ENCODE results near the gene NCKAP5. TPM values are rescaled to one million over a fixed set of nuclear protein-coding genes. Genes with fewer than 3 reads are reported as not detected.
A peak's percentile ranks its signal among the peaks of the same experiment; 100 is the strongest.

The NCKAP5 gene
- total RNA-seq, 1 donor = not detected

GRCh38 chr2:132804051-132804450, 764.2 kb downstream of the NCKAP5 start:
- DNase-seq (ENCODE audit: low read depth in 2 of 3, low spot score in 2 of 3) = peak in 1 of 3 donors; percentile 1

- DNase-seq (ENCODE audit: low read depth in 2 of 3, low spot score in 2 of 3) = no peak
These were observed 769.9 kb downstream of the NCKAP5 start for GRCh38 chr2:132798341-132798740.

- no peak for DNase-seq (ENCODE audit: low read depth in 2 of 3, low spot score in 2 of 3)
These were observed 770.7 kb downstream of the NCKAP5 start for GRCh38 chr2:132797556-132797955.

- no peak for DNase-seq (ENCODE audit: low read depth in 2 of 3, low spot score in 2 of 3)
These were observed 771.2 kb downstream of the NCKAP5 start for GRCh38 chr2:132797071-132797470.

GRCh38 chr2:132795220-132795619, 773.0 kb downstream of the NCKAP5 start:
- no peak for DNase-seq (ENCODE audit: low read depth in 2 of 3, low spot score in 2 of 3)

GRCh38 chr2:132793532-132793931, 774.7 kb downstream of the NCKAP5 start:
- no peak for DNase-seq (ENCODE audit: low read depth in 2 of 3, low spot score in 2 of 3)

- DNase-seq (ENCODE audit: low read depth in 2 of 3, low spot score in 2 of 3) = no peak
These were observed 778.0 kb downstream of the NCKAP5 start for GRCh38 chr2:132790207-132790785.

- no peak for DNase-seq (ENCODE audit: low read depth in 2 of 3, low spot score in 2 of 3)
These were observed 779.2 kb downstream of the NCKAP5 start for GRCh38 chr2:132789066-132789465.

GRCh38 chr2:132788310-132788838, 779.9 kb downstream of the NCKAP5 start:
- no peak for DNase-seq (ENCODE audit: low read depth in 2 of 3, low spot score in 2 of 3)

- no peak for DNase-seq (ENCODE audit: low read depth in 2 of 3, low spot score in 2 of 3)
These were observed 784.4 kb downstream of the NCKAP5 start for GRCh38 chr2:132783883-132784282.

- DNase-seq (ENCODE audit: low read depth in 2 of 3, low spot score in 2 of 3) = no peak
These were observed 786.0 kb downstream of the NCKAP5 start for GRCh38 chr2:132782176-132782783.

- DNase-seq (ENCODE audit: low read depth in 2 of 3, low spot score in 2 of 3) = no peak
These were observed 787.6 kb downstream of the NCKAP5 start for GRCh38 chr2:132780651-132781050.

- no peak for DNase-seq (ENCODE audit: low read depth in 2 of 3, low spot score in 2 of 3)
These were observed 789.0 kb downstream of the NCKAP5 start for GRCh38 chr2:132779206-132779721.

- DNase-seq (ENCODE audit: low read depth in 2 of 3, low spot score in 2 of 3) = no peak
These were observed 792.0 kb downstream of the NCKAP5 start for GRCh38 chr2:132776287-132776686.

GRCh38 chr2:132774189-132774588, 794.1 kb downstream of the NCKAP5 start:
- no peak for DNase-seq (ENCODE audit: low read depth in 2 of 3, low spot score in 2 of 3)

GRCh38 chr2:132773331-132773730, 794.9 kb downstream of the NCKAP5 start:
- no peak for DNase-seq (ENCODE audit: low read depth in 2 of 3, low spot score in 2 of 3)

- no peak for DNase-seq (ENCODE audit: low read depth in 2 of 3, low spot score in 2 of 3)
These were observed 795.9 kb downstream of the NCKAP5 start for GRCh38 chr2:132772340-132772739.

GRCh38 chr2:132766573-132766972, 801.7 kb downstream of the NCKAP5 start:
- DNase-seq (ENCODE audit: low read depth in 2 of 3, low spot score in 2 of 3) = no peak

- no peak for DNase-seq (ENCODE audit: low read depth in 2 of 3, low spot score in 2 of 3)
These were observed 806.8 kb downstream of the NCKAP5 start for GRCh38 chr2:132761437-132761836.

GRCh38 chr2:132760971-132761370, 807.3 kb downstream of the NCKAP5 start:
- no peak for DNase-seq (ENCODE audit: low read depth in 2 of 3, low spot score in 2 of 3)

- DNase-seq (ENCODE audit: low read depth in 2 of 3, low spot score in 2 of 3) = no peak
These were observed 807.9 kb downstream of the NCKAP5 start for GRCh38 chr2:132760405-132760804.

GRCh38 chr2:132758995-132759394, 809.3 kb downstream of the NCKAP5 start:
- no peak for DNase-seq (ENCODE audit: low read depth in 2 of 3, low spot score in 2 of 3)
